IgD-negative memory B cell (primary cell): ENCODE data around the gene NDFIP1. TPM values are rescaled to one million over a fixed set of nuclear protein-coding genes. Genes with fewer than 3 reads are reported as not detected.

Experiments
- H3K27ac Mint-ChIP-seq, 3 donors: one replicate each; pipeline ENCODE4 v1.8.0; 2020 to 2022; ENCODE audit warnings: mild to moderate bottlenecking in 3 of 3, mixed read lengths in 3 of 3, moderate library complexity in 1 of 3
- H3K27me3 Mint-ChIP-seq: one replicate; pipeline ENCODE4 v1.8.0; 2021; ENCODE audit warnings: mixed read lengths
- H3K36me3 Mint-ChIP-seq: one replicate; pipeline ENCODE4 v1.8.0; 2020; ENCODE audit warnings: mild to moderate bottlenecking, mixed read lengths
- H3K4me1 Mint-ChIP-seq, 3 donors: one replicate each; pipeline ENCODE4 v1.8.0; 2020 to 2022; ENCODE audit warnings: mixed read lengths in 3 of 3, mild to moderate bottlenecking in 1 of 3
- H3K4me3 Mint-ChIP-seq, 4 donors: one replicate each; pipeline ENCODE4 v1.8.0; 2020 to 2022; ENCODE audit warnings: mild to moderate bottlenecking in 4 of 4, mixed read lengths in 4 of 4, moderate library complexity in 3 of 4
- H3K9me3 Mint-ChIP-seq, 3 donors: one replicate each; pipeline ENCODE4 v1.8.0; 2020 to 2021; ENCODE audit warnings: mixed read lengths in 3 of 3, mild to moderate bottlenecking in 1 of 3
- polyA plus RNA-seq: library from polyadenylated mRNA; unstranded; fragments of 300-500 nt; fragmentation: Illumina TruSeq; gene quantifications from one replicate; pipeline ENCODE4 v1.2.3, GENCODE V29; 2021

Gene NDFIP1
- polyA plus RNA-seq, 1 donor from 2014 or later, result 21.6 TPM

GRCh38 chr5:142119051-142119625 lies 10.6 kb downstream of the NDFIP1 start:
- Mint-ChIP-seq H3K36me3 (peaks cover 10% of the 10 kb centered on the region), H3K27ac (no peak overlapping the region), H3K4me1 (peaks cover 7 to 35% (median 24%) of the 10 kb centered on the region in 3 donors), H3K27me3 (no peaks in the 10 kb centered on the region), H3K4me3 (no peak overlapping the region), H3K9me3 (peaks cover 0 to 1% (median 0%) of the 10 kb centered on the region in 3 donors)

GRCh38 chr5:142120247-142120935 lies 11.8 kb downstream of the NDFIP1 start:
- peaks cover 13% of the 10 kb centered on the region for H3K36me3 Mint-ChIP-seq
- no peaks in the 10 kb centered on the region for H3K27me3 Mint-ChIP-seq
- no peak overlapping the region for H3K27ac Mint-ChIP-seq
- H3K4me1 Mint-ChIP-seq, result peaks cover 7 to 34% (median 26%) of the 10 kb centered on the region in 3 donors
- H3K4me3 Mint-ChIP-seq, result peak overlapping the region in 1 of 4 donors; percentile 47
- H3K9me3 Mint-ChIP-seq, result no peaks in the 10 kb centered on the region

- Mint-ChIP-seq H3K27ac (no peak overlapping the region), H3K9me3 (peaks cover 0 to 1% (median 0%) of the 10 kb centered on the region in 3 donors), H3K4me3 (no peak overlapping the region), H3K36me3 (peaks cover 16% of the 10 kb centered on the region), H3K27me3 (no peaks in the 10 kb centered on the region), H3K4me1 (peaks cover 8 to 32% (median 21%) of the 10 kb centered on the region in 3 donors)
Observed at GRCh38 chr5:142122121-142122520, 13.5 kb downstream of the NDFIP1 start.

- no peak overlapping the region for H3K4me3 Mint-ChIP-seq
- H3K4me1 Mint-ChIP-seq, result peaks cover 13 to 28% (median 21%) of the 10 kb centered on the region in 3 donors
- H3K27ac Mint-ChIP-seq, result no peak overlapping the region
- H3K36me3 Mint-ChIP-seq, result peaks cover 16% of the 10 kb centered on the region
- H3K9me3 Mint-ChIP-seq, result peaks cover 0 to 1% (median 0%) of the 10 kb centered on the region in 3 donors
- H3K27me3 Mint-ChIP-seq, result no peaks in the 10 kb centered on the region
Observed at GRCh38 chr5:142125378-142125777, 16.8 kb downstream of the NDFIP1 start.

- no peaks in the 10 kb centered on the region for H3K27me3 Mint-ChIP-seq
- H3K4me1 Mint-ChIP-seq, result peaks cover 13 to 23% (median 16%) of the 10 kb centered on the region in 3 donors
- peaks cover 0 to 1% (median 0%) of the 10 kb centered on the region in 3 donors for H3K9me3 Mint-ChIP-seq
- H3K27ac Mint-ChIP-seq, result no peak overlapping the region
- peaks cover 16% of the 10 kb centered on the region for H3K36me3 Mint-ChIP-seq
- H3K4me3 Mint-ChIP-seq, result no peak overlapping the region
Observed at GRCh38 chr5:142125963-142126362, 17.4 kb downstream of the NDFIP1 start.

GRCh38 chr5:142128675-142129208 lies 20.2 kb downstream of the NDFIP1 start:
- Mint-ChIP-seq H3K27ac (peak overlapping the region in 1 of 3 donors; percentile 68), H3K4me1 (peaks cover 9 to 23% (median 10%) of the 10 kb centered on the region in 3 donors), H3K36me3 (peaks cover 6% of the 10 kb centered on the region), H3K27me3 (no peaks in the 10 kb centered on the region), H3K4me3 (no peak overlapping the region), H3K9me3 (peaks cover 0 to 1% (median 0%) of the 10 kb centered on the region in 3 donors)

GRCh38 chr5:142129446-142130066 lies 21.0 kb downstream of the NDFIP1 start:
- Mint-ChIP-seq H3K27ac (peak overlapping the region in 1 of 3 donors; percentile 68), H3K4me1 (peaks cover 6 to 19% (median 9%) of the 10 kb centered on the region in 3 donors), H3K36me3 (peaks cover 6% of the 10 kb centered on the region), H3K27me3 (no peaks in the 10 kb centered on the region), H3K4me3 (no peak overlapping the region), H3K9me3 (peaks cover 0 to 1% (median 0%) of the 10 kb centered on the region in 3 donors)

GRCh38 chr5:142131394-142131793 lies 22.8 kb downstream of the NDFIP1 start:
- no peaks in the 10 kb centered on the region for H3K27me3 Mint-ChIP-seq
- no peaks in the 10 kb centered on the region for H3K9me3 Mint-ChIP-seq
- H3K36me3 Mint-ChIP-seq, result peaks cover 4% of the 10 kb centered on the region
- H3K4me3 Mint-ChIP-seq, result no peak overlapping the region
- H3K27ac Mint-ChIP-seq, result no peak overlapping the region
- H3K4me1 Mint-ChIP-seq, result peaks cover 5 to 19% (median 8%) of the 10 kb centered on the region in 3 donors

- Mint-ChIP-seq H3K9me3 (no peaks in the 10 kb centered on the region), H3K4me3 (no peak overlapping the region), H3K27ac (no peak overlapping the region), H3K36me3 (peaks cover 4% of the 10 kb centered on the region), H3K4me1 (peaks cover 5 to 15% (median 5%) of the 10 kb centered on the region in 3 donors), H3K27me3 (no peaks in the 10 kb centered on the region)
Observed at GRCh38 chr5:142132916-142133315, 24.3 kb downstream of the NDFIP1 start.

- Mint-ChIP-seq H3K27me3 (no peaks in the 10 kb centered on the region), H3K9me3 (no peaks in the 10 kb centered on the region), H3K4me1 (peaks cover 3 to 9% (median 3%) of the 10 kb centered on the region in 3 donors), H3K4me3 (no peak overlapping the region), H3K27ac (no peak overlapping the region), H3K36me3 (peaks cover 4% of the 10 kb centered on the region)
Observed at GRCh38 chr5:142133330-142134206, 25.0 kb downstream of the NDFIP1 start.

- peaks cover 0 to 6% (median 3%) of the 10 kb centered on the region in 3 donors for H3K4me1 Mint-ChIP-seq
- H3K27me3 Mint-ChIP-seq, result no peaks in the 10 kb centered on the region
- H3K4me3 Mint-ChIP-seq, result no peak overlapping the region
- H3K27ac Mint-ChIP-seq, result no peak overlapping the region
- H3K36me3 Mint-ChIP-seq, result peaks cover 4% of the 10 kb centered on the region
- H3K9me3 Mint-ChIP-seq, result no peaks in the 10 kb centered on the region
Observed at GRCh38 chr5:142134331-142135010, 25.9 kb downstream of the NDFIP1 start.

- no peak overlapping the region for H3K4me3 Mint-ChIP-seq
- no peaks in the 10 kb centered on the region for H3K9me3 Mint-ChIP-seq
- no peaks in the 10 kb centered on the region for H3K27me3 Mint-ChIP-seq
- H3K4me1 Mint-ChIP-seq, result no peaks in the 10 kb centered on the region
- H3K36me3 Mint-ChIP-seq, result no peaks in the 10 kb centered on the region
- H3K27ac Mint-ChIP-seq, result no peak overlapping the region
Observed at GRCh38 chr5:142141463-142141862, 32.9 kb downstream of the NDFIP1 start.

GRCh38 chr5:142143878-142144277 lies 35.3 kb downstream of the NDFIP1 start:
- H3K4me1 Mint-ChIP-seq, result no peaks in the 10 kb centered on the region
- H3K27ac Mint-ChIP-seq, result peak overlapping the region in 1 of 3 donors; percentile 71
- H3K9me3 Mint-ChIP-seq, result no peaks in the 10 kb centered on the region
- H3K4me3 Mint-ChIP-seq, result no peak overlapping the region
- H3K36me3 Mint-ChIP-seq, result peaks cover 3% of the 10 kb centered on the region
- H3K27me3 Mint-ChIP-seq, result no peaks in the 10 kb centered on the region
